Activated B cell treated with CpG ODN at 0.5 μM for 24 hours (primary cell): ENCODE data around the gene ZIC2. TPM values are rescaled to one million over a fixed set of nuclear protein-coding genes. Genes with fewer than 3 reads are reported as not detected.

ENCODE experiments used
- ATAC-seq: fragments of 200-7000 bp; cut with Tn5 transposase; one replicate; pipeline ENCODE4 v1.10.0; 2021; ENCODE audit warnings: low read depth, mild to moderate bottlenecking, moderate library complexity
- CTCF ChIA-PET: fragments of 350-600 bp; sonication (Branson Sonifier 250); formaldehyde crosslinking; loops from one replicate; lab custom pipeline; 2021; ENCODE audit warnings: antibody characterized with exemption; lab: Charles Lee
- POLR2A ChIA-PET: fragments of 350-600 bp; sonication (Branson Sonifier 250); formaldehyde crosslinking; loops from one replicate; lab custom pipeline; 2021; ENCODE audit warnings: antibody characterized with exemption; lab: Charles Lee
- DNase-seq: peaks from one replicate; pipeline ENCODE4 v3.0.0; 2022
- H3K27ac Mint-ChIP-seq: one replicate; pipeline ENCODE4 v1.8.0; 2020; ENCODE audit warnings: mixed read lengths
- H3K27me3 Mint-ChIP-seq: one replicate; pipeline ENCODE4 v1.8.0; 2021; ENCODE audit warnings: mixed read lengths
- H3K36me3 Mint-ChIP-seq: one replicate; pipeline ENCODE4 v1.8.0; 2021; ENCODE audit warnings: low read depth, mixed read lengths
- H3K4me1 Mint-ChIP-seq: one replicate; pipeline ENCODE4 v1.8.0; 2021; ENCODE audit warnings: mixed read lengths
- H3K4me3 Mint-ChIP-seq: one replicate; pipeline ENCODE4 v1.8.0; 2020; ENCODE audit warnings: mild to moderate bottlenecking, mixed read lengths
- H3K9me3 Mint-ChIP-seq: one replicate; pipeline ENCODE4 v1.8.0; 2020; ENCODE audit warnings: mixed read lengths
- CTCF ChIP-seq: fragments of 200-600 bp; IDR thresholded peaks from one replicate; pipeline ENCODE4 v1.8.0; 2022; ENCODE audit warnings: antibody characterized with exemption, mild to moderate bottlenecking
- intact Hi-C: fragments of 100-400 bp; cut with micrococcal nuclease; formaldehyde crosslinking; loops from one replicate; pipeline ENCODE4 v1.15.1; 2024
- total RNA-seq: library from RNA; stranded (reverse); gene quantifications from 2 replicates; pipeline ENCODE4 v1.2.3, GENCODE V29; 2022

The ZIC2 gene
- total RNA-seq, 1 donor from 2014 or later: not detected

DNA sequence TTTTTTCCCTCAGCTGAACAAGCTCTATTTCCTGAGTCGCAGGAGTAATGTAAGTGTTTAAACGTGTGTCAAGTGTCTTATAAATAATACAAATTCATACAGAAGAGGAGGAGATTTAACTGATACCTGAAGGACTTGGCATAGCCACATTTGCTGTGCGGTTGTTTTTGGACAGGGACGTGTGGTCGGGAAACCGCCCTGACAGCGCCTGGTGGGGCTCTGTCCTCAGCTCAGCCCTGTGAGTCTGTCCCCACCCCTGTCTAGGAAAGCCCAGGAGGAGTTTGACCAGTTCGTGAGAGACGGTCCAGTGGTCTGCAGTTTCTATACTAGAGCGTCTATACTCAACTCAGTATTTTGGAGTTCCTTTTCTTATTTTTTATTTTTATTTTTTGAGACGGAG lies 16.7 kb downstream of the ZIC2 start:
- POLR2A ChIA-PET: no interaction called here
- no peak overlapping the region for H3K27ac Mint-ChIP-seq
- ATAC-seq (no peak), DNase-seq (no peak)
- H3K4me1 Mint-ChIP-seq: no peaks in the 10 kb centered on the region
- CTCF ChIA-PET: no interaction called here
- TF ChIP-seq CTCF: no peak
- intact Hi-C loops: loop anchor here (10.0 kb wide), 1 partner anchor 237 kb away; no protein-coding TSS in a partner anchor
- H3K4me3 Mint-ChIP-seq: no peak overlapping the region
- H3K36me3 Mint-ChIP-seq: peaks cover 1% of the 10 kb centered on the region
- peaks cover 63% of the 10 kb centered on the region for H3K27me3 Mint-ChIP-seq
- peaks cover 19% of the 10 kb centered on the region for H3K9me3 Mint-ChIP-seq

- Mint-ChIP-seq H3K9me3 (peaks cover 3% of the 10 kb centered on the region), H3K4me1 (no peaks in the 10 kb centered on the region), H3K27ac (no peak overlapping the region), H3K36me3 (no peaks in the 10 kb centered on the region), H3K4me3 (no peak overlapping the region), H3K27me3 (peaks cover 15% of the 10 kb centered on the region)
- DNase-seq: no peak
- POLR2A ChIA-PET: no interaction called here
- CTCF ChIA-PET: no interaction called here
- intact Hi-C loops: no loop called here
- no peak for ATAC-seq
- TF ChIP-seq CTCF: no peak
Measured at GRCh38 chr13:100014621-100015020, 33.0 kb downstream of the ZIC2 start.

GRCh38 chr13:100019780-100020356 lies 38.3 kb downstream of the ZIC2 start:
- no peaks in the 10 kb centered on the region for H3K4me1 Mint-ChIP-seq
- H3K4me3 Mint-ChIP-seq: no peak overlapping the region
- intact Hi-C loops: no loop called here
- no peak for DNase-seq
- no peak overlapping the region for H3K27ac Mint-ChIP-seq
- peaks cover 10% of the 10 kb centered on the region for H3K9me3 Mint-ChIP-seq
- no peak for TF ChIP-seq CTCF
- ChIA-PET POLR2A (no interaction called here), CTCF (no interaction called here)
- peaks cover 2% of the 10 kb centered on the region for H3K27me3 Mint-ChIP-seq
- H3K36me3 Mint-ChIP-seq: no peaks in the 10 kb centered on the region
- no peak for ATAC-seq

- H3K27me3 Mint-ChIP-seq: no peaks in the 10 kb centered on the region
- intact Hi-C loops: no loop called here
- DNase-seq: no peak
- no peak for ATAC-seq
- TF ChIP-seq CTCF: no peak
- H3K36me3 Mint-ChIP-seq: no peaks in the 10 kb centered on the region
- H3K9me3 Mint-ChIP-seq: peaks cover 10% of the 10 kb centered on the region
- H3K27ac Mint-ChIP-seq: no peak overlapping the region
- no peak overlapping the region for H3K4me3 Mint-ChIP-seq
- no peaks in the 10 kb centered on the region for H3K4me1 Mint-ChIP-seq
- ChIA-PET POLR2A (no interaction called here), CTCF (no interaction called here)
Measured at GRCh38 chr13:100022798-100023197, 41.2 kb downstream of the ZIC2 start.

GRCh38 chr13:100024023-100024422 lies 42.4 kb downstream of the ZIC2 start:
- no peaks in the 10 kb centered on the region for H3K36me3 Mint-ChIP-seq
- no peaks in the 10 kb centered on the region for H3K27me3 Mint-ChIP-seq
- peaks cover 9% of the 10 kb centered on the region for H3K9me3 Mint-ChIP-seq
- ChIA-PET CTCF (no interaction called here), POLR2A (no interaction called here)
- no peak overlapping the region for H3K4me3 Mint-ChIP-seq
- H3K27ac Mint-ChIP-seq: no peak overlapping the region
- DNase-seq (no peak), ATAC-seq (no peak)
- H3K4me1 Mint-ChIP-seq: no peaks in the 10 kb centered on the region
- intact Hi-C loops: no loop called here
- TF ChIP-seq CTCF: no peak
